ENCODE measurements around the gene TMEM163. TPM values are rescaled to one million over a fixed set of nuclear protein-coding genes. Genes with fewer than 3 reads are reported as not detected.

Gene TMEM163
- total and polyA plus RNA-seq, 2 of the 13 experiments (the other 11 are each of a cell fraction or from before 2014, with no cell fraction given): 0.05 TPM; not detected in 1

- TF ChIP-seq ZFP91 (CRISPR knock-in tag; IDR thresholded peaks at IDR 0.05; ENCODE audit: borderline replicate concordance) (peak; percentile 86), SRSF4 (IDR thresholded peaks at IDR 0.05; ENCODE audit: low read depth, low read length, poor library complexity, severe bottlenecking) (no peak), IKZF5 (CRISPR knock-in tag; IDR thresholded peaks at IDR 0.05) (peak; percentile 95; the same call in 1 of the 2 replicates), HOXA7 (CRISPR knock-in tag; IDR thresholded peaks at IDR 0.05) (no peak), ZNF34 (CRISPR knock-in tag; IDR thresholded peaks at IDR 0.05; ENCODE audit: borderline replicate concordance) (peak; percentile 62; the same call in 1 of the 2 replicates), ZSCAN9 (CRISPR knock-in tag; IDR thresholded peaks at IDR 0.05; ENCODE audit: borderline replicate concordance) (peak; percentile 97), GABPB1 (CRISPR knock-in tag; IDR thresholded peaks at IDR 0.05) (peak; percentile 46; the same call in 1 of the 2 replicates), RNF2 (conservative IDR thresholded peaks at IDR 0.05; ENCODE audit: low read depth) (no peak), ZNF766 (CRISPR knock-in tag; IDR thresholded peaks at IDR 0.05; ENCODE audit: borderline replicate concordance) (peak; percentile 81; the same call in 1 of the 2 replicates), NR2F1 (CRISPR knock-in tag; IDR thresholded peaks at IDR 0.05) (peak; percentile 81 to 82), ONECUT2 (CRISPR knock-in tag; IDR thresholded peaks at IDR 0.05) (peak; percentile 84), ZNF484 (CRISPR knock-in tag; IDR thresholded peaks at IDR 0.05; ENCODE audit: borderline replicate concordance, low read depth) (no peak), TIGD3 (CRISPR knock-in tag; IDR thresholded peaks at IDR 0.05; ENCODE audit: borderline replicate concordance) (no peak), ZNF816 (CRISPR knock-in tag; IDR thresholded peaks at IDR 0.05; ENCODE audit: borderline replicate concordance) (no peak), KLF6 (CRISPR knock-in tag; IDR thresholded peaks at IDR 0.05) (peak; percentile 64; the same call in 1 of the 2 replicates), GPBP1L1 (CRISPR knock-in tag; IDR thresholded peaks at IDR 0.05) (no peak), ZNF501 (CRISPR knock-in tag; IDR thresholded peaks at IDR 0.05) (peak; percentile 13; the same call in 1 of the 2 replicates), ZNF549 (CRISPR knock-in tag; IDR thresholded peaks at IDR 0.05) (no peak), GATAD2A (CRISPR knock-in tag; IDR thresholded peaks at IDR 0.05) (peak; percentile 98), ZFY (CRISPR knock-in tag; IDR thresholded peaks at IDR 0.05) (peak; percentile 35), SMARCC2 (IDR thresholded peaks at IDR 0.05) (no peak), RFX1 (IDR thresholded peaks at IDR 0.05) (no peak), ZNF709 (CRISPR knock-in tag; IDR thresholded peaks at IDR 0.05) (peak; percentile 56; the same call in 1 of the 2 replicates), ZFP36 (IDR thresholded peaks at IDR 0.05; ENCODE audit: borderline replicate concordance, low read depth, low read length, partially characterized antibody) (no peak), KDM1A (CRISPR knock-in tag; IDR thresholded peaks at IDR 0.05) (no peak), ASH2L (IDR thresholded peaks at IDR 0.05; ENCODE audit: insufficient read length, low read depth, low read length) (peak; percentile 87)
These were observed 306.8 kb downstream of the TMEM163 start (continued) for GRCh38 chr2:134411828-134412638.

All from HepG2 (cell line).